Cerebellar cortex (tissue), 1 donor: ENCODE results near the gene ESRRG.

ENCODE experiments used
- DNase-seq: peaks from one replicate; pipeline ENCODE4 v3.0.0-alpha.2; 2015; ENCODE audit warnings: low spot score

The ESRRG gene

GRCh38 chr1:216627252-216627651 is 96.0 kb downstream of the ESRRG start:
- DNase-seq, result no peak

DNA sequence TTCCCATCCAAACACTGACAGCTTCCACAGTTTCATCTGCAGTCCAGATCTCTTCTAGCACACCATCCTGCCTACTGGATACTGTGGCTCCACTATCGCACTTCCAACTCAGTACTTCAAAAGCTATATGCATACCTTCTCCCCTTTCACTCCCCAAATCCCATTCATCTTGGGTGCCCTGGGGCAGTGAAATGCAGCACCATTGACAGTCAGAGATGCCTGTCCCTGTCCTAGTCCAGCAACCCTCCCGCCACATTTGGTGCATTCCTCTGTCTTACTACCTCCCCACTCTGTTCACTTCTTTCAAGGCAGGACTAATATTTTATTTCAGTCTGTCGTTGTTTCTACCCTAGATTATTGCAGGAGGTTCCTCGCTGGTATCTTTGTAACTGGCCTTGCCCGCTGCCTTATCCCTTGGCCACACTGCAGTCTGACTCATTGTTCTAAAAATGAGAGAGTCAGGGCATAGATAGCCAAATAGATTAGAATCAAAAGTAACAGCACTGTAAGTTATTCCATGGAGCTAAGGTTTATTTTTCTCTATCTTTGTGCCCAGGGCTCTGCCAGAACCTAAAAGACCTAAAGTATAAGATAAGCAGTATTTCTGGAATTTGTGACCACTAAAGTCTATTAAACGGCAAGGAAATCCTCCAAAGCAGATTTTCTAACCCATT is 96.7 kb downstream of the ESRRG start:
- no peak for DNase-seq

DNA sequence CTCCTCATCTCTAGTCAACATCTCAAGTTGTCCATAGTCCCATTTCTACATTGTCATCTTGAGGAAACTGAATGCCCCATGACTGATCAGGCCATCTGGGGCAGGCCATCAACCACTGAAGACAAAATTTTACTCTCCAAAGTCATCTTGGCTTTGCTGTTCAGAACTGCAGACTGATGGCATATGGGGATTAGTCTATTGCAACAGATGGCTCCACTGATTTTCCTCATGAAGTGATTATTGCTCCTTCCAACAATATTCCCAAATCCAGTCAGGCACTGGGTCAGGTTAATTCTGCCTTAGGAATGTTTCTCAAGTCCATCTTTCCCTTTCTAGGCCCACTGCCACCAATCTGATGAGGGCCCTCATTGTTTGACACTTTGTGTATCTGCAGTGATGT is 101.7 kb downstream of the ESRRG start:
- DNase-seq, result peak; percentile 48

GRCh38 chr1:216617081-216617875 is 106.0 kb downstream of the ESRRG start:
- no peak for DNase-seq

DNA sequence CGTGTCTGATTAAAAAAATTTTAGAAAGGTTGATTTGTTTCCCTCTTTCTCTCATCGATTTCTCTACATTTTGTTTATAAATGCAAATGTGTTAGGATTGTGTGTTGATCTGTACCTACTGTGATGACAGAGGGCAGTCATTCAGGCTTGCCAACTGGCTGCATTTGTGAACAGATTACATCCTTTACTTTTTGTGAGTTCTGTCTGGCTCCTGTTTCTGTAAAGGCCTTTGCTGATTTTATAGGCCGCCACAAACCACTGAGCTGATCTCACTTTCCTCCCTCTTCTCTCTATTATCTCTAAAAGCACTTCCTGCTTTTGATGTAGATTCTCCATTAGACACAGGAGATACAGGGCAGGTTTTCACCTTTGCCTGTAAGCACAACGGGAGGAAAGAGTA is 106.8 kb downstream of the ESRRG start:
- DNase-seq, result no peak

DNA sequence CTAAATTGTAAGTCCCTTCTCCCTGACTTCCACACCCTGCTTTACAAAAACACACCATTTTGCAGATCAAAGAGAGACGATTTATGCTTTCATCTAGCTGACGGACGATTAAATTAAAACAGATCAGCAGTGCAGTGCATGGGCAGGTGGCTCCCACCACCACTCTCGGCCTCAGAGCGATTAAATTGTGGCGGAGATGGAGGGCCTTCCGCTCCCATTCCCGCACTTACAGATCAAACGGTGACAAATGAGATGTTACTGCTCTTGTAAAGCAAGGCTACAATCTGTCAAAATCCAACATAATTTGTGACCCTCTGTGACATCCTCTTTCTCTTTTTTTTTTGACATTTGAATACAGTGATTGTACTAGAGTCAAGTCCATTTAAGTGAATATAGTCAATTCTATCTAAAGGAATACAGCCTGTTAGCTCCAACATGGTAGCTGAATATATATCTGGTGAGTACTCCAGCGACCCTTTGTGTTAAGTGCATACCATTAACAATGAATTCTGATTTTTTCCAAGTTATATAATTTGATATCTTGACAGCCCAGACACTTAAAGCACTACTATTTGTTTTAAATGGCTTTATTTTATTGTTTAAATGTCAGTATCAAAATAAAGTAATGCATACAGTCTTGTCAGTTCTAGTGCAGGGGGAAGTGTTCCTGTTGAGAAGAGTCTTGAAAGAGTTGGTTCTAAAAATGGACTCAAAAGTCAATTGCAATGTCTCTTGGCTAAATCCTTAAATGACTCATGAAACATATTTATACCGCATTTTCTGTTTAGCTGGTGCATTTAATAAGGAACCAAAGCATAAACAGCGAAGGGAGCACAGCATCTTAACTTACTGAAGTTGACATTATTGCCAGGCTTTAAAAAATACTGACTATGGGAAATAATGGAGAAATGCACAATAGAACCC is 109.0 kb downstream of the ESRRG start:
- DNase-seq, result no peak

GRCh38 chr1:216612291-216612690 is 110.9 kb downstream of the ESRRG start:
- no peak for DNase-seq

GRCh38 chr1:216607067-216607697 is 116.0 kb downstream of the ESRRG start:
- no peak for DNase-seq

DNA sequence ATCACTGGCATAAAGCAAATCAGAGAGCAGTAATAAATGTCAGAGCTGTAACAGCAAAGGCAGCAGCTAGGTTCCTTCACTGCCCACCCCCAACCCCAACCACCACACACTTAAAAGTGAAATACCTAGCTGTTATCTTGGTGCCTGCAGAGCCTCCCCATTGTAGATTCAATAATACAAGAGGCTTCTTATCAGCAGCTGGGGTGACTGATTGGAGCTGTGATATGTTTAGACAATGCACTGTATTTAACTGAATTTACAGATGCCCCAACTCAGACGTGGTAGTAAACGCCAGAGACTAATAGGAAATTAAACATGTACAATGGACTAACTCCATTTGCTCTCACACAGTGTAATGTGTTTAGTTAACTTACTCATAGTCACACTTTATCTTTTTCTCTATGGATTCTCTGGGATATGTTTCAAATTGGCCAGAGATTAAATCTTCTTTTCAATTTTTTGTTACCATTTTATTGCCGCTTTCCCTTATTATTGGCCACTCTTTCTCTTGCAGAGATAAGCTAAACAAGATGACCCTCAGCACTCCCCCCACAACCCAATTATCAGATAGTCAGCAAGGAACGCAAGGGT is 117.1 kb downstream of the ESRRG start:
- no peak for DNase-seq

- no peak for DNase-seq
Observed at GRCh38 chr1:216604771-216605170, 118.5 kb downstream of the ESRRG start.

DNA sequence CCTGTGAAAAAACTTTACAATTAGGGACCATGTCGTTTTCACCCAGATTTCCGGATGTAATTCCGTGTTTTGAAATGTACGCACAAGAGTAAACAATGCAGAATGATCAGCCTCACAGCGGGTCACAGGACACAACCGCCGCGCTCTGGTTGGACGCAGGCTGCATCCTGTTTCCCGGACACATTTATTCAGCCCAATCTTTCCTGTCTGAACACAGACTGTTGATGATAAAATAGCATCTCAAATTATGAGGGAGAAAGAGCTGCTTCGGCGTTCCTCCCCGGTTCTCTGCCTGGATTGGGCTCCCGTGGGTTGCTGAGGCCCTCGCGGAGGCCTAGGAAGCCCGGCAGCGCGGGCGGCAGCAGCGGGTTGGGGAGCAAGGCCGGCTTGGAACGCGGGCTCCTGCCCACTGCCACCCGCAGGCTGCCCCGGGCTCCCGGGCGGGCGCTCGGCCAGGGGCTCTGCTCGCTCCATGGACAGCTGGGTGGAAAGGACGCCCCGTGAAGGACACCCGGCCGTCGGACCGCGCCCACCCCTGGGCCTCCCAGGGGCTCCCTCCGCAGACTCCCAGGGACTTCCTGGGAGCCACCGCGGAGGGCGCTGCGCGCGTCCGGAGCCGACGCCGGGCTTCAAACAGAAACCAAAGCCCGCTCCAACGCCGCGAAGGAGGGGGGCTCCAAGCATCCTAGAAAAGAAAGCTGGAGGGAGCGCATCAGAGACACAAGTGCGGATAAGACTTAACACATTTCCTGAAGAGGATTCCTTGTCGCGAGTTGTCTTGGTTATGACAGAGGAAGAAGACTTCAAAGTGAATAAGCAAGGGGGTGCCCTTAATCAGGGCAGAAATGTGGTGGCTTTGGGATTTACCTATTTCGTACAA is 122.3 kb downstream of the ESRRG start:
- peak; percentile 50 for DNase-seq

DNA sequence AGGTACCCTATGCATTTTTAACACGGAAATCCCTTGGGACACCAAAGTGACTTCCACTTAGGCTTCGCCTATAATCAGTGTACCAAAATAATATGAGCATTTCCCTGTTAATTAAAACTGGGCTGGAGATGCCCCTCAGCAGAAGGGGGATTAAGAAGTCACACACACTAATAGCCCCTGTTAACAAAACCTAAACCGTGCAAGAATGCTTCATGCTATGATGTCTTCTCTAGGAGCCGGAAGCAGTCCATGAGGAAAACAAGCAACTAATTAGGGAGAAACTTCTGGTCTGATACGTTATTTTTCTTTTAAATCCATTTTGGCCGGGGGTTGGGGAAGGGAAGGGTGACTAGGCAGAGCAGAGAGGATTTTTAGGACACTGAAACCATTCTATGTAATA is 123.4 kb downstream of the ESRRG start:
- no peak for DNase-seq

DNA sequence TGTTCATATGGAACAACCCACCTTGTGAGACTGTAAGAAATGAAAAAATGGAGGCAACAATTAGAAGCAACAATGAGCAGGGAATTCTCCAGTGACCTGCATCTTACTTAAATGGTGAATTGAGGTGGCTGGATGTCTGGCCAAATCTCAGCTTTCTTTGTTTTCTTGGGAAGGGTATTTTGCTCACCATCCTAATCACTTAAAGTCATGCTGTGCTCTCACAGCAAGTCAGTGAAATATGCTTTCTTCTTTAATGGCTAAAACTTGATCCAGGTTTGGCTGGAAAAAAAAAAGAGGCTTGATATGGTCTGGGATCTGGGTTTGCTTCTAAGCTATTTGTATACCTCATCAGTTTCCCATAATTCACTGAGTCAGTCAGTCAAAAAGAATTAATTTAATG is 124.8 kb downstream of the ESRRG start:
- no peak for DNase-seq

DNA sequence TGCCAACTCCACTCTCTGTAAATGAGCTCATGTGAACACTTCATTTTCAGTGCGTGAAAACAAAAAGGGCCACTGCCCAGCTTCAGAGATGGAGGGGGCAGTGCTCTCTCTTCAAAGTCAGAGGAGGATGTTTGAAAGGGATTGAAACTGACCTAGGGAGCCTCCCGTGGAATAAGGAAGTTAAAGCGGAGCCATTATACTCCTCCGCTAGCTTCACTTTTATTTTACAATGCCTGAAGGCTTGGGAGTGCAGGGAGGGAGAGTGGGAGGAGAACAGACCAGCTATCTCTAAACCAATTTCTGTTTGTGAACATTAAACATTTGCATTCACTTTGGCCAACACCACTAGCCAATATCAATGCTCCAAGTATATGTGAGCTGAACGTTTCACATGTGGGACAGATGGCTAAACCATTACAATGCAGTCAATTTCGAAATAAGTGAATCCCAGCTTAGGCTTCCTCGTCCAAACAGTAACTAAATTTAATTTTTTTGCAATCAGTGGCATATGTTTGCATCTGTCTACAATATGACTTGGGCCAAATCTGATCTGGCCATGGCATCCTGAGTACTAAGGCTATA is 126.9 kb downstream of the ESRRG start:
- DNase-seq, result no peak

- no peak for DNase-seq
Observed at GRCh38 chr1:216587715-216588114, 135.5 kb downstream of the ESRRG start.

- no peak for DNase-seq
Observed at GRCh38 chr1:216582151-216582550, 141.1 kb downstream of the ESRRG start.

GRCh38 chr1:216580538-216581057 is 142.6 kb downstream of the ESRRG start:
- DNase-seq, result no peak

GRCh38 chr1:216576234-216576937 is 146.8 kb downstream of the ESRRG start:
- no peak for DNase-seq

- DNase-seq, result no peak
Observed at GRCh38 chr1:216566641-216567205, 156.5 kb downstream of the ESRRG start.
